Effector memory CD4-positive, alpha-beta T cell (primary cell): ENCODE results near the gene BST1.
A peak's percentile ranks its signal among the peaks of the same experiment; 100 is the strongest.

Experiments used
- DNase-seq, 3 donors: peaks; one replicate each; pipeline ENCODE4 v3.0.0-alpha.2; 2020
- H3K27ac ChIP-seq: 2 replicates; pipeline ENCODE4 v1.7.0; 2013; ENCODE audit warnings: mild to moderate bottlenecking, low read length, moderate library complexity; ENCODE audit not compliant: insufficient read depth, poor library complexity, severe bottlenecking
- H3K27me3 ChIP-seq: replicated peaks from 2 replicates; pipeline ENCODE4 v1.7.0; 2013; ENCODE audit warnings: mild to moderate bottlenecking, low read length; ENCODE audit not compliant: insufficient read depth, control insufficient read depth, poor library complexity, severe bottlenecking
- H3K36me3 ChIP-seq: 2 replicates; pipeline ENCODE4 v1.7.0; 2013; ENCODE audit warnings: mild to moderate bottlenecking, low read length, moderate library complexity; ENCODE audit not compliant: control insufficient read depth, insufficient read depth
- H3K4me1 ChIP-seq: 2 replicates; pipeline ENCODE4 v1.7.0; 2013; ENCODE audit warnings: low read length, mild to moderate bottlenecking; ENCODE audit not compliant: control insufficient read depth, insufficient read depth, poor library complexity, severe bottlenecking
- H3K4me3 ChIP-seq: 2 replicates; pipeline ENCODE4 v1.7.0; 2013; ENCODE audit warnings: low read length, low read depth, mild to moderate bottlenecking; ENCODE audit not compliant: insufficient read depth, poor library complexity, severe bottlenecking
- H3K9me3 ChIP-seq: 2 replicates; pipeline ENCODE4 v1.7.0; 2013; ENCODE audit warnings: mild to moderate bottlenecking, low read length, moderate library complexity; ENCODE audit not compliant: control insufficient read depth
- total RNA-seq, 3 donors: gene quantifications; one replicate each; lab custom pipeline; 2026; lab: John Stamatoyannopoulos, UW

The BST1 gene, protein sequence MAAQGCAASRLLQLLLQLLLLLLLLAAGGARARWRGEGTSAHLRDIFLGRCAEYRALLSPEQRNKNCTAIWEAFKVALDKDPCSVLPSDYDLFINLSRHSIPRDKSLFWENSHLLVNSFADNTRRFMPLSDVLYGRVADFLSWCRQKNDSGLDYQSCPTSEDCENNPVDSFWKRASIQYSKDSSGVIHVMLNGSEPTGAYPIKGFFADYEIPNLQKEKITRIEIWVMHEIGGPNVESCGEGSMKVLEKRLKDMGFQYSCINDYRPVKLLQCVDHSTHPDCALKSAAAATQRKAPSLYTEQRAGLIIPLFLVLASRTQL
- 0 to 0.77 (median 0.09) reads per million in 3 donors for total RNA-seq

DNA sequence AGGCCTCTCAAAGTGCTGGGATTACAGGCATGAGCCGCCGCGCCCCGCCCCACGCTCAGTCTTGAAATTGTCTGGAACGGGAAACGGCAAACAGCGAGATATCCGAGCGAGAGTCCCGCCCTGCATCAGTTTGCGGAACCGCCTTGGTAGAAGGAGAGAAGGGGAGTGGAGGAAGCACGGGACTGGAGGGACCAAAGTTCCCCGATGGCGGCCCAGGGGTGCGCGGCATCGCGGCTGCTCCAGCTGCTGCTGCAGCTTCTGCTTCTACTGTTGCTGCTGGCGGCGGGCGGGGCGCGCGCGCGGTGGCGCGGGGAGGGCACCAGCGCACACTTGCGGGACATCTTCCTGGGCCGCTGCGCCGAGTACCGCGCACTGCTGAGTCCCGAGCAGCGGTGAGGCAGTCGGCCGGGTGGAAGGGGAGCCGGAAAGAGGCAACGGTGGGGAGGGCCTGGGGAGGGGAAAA, at the start of gene BST1:
Gene BST1 (plus strand): TSS at position 125 of the 463 bp plus-strand sequence. CDS start 80 bp downstream, at position 205.
- peak in 2 of 3 donors; percentile 7 to 9 for DNase-seq
- Histone ChIP-seq H3K4me3 (peak within 1 kb of the TSS; percentile 43), H3K27ac (no peak within 1 kb of the TSS), H3K27me3 (no peaks in the 10 kb centered on the region), H3K9me3 (no peaks in the 10 kb centered on the region), H3K4me1 (peaks cover 6% of the 10 kb centered on the region), H3K36me3 (no peaks in the 10 kb centered on the region)

DNA sequence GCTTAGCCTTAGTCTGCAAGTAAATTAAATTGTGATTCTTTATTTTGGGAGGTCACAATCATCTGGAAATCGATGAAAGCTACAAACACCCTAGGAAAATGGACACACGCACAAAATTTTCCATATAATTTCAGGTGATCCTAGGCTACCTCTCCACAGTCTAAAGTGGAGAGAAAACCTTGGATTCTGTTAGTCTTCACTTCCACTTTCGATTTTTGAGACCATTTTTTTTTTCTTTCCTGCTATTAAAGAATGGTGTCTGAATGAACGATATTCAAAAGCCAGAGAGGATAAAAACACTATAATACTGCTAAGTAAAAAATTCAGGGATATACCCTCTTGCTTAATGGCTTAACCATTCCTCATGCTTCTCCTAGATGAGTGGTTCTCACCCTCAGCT, 49.4 kb upstream of the BST1 start:
- no peak for DNase-seq

DNA sequence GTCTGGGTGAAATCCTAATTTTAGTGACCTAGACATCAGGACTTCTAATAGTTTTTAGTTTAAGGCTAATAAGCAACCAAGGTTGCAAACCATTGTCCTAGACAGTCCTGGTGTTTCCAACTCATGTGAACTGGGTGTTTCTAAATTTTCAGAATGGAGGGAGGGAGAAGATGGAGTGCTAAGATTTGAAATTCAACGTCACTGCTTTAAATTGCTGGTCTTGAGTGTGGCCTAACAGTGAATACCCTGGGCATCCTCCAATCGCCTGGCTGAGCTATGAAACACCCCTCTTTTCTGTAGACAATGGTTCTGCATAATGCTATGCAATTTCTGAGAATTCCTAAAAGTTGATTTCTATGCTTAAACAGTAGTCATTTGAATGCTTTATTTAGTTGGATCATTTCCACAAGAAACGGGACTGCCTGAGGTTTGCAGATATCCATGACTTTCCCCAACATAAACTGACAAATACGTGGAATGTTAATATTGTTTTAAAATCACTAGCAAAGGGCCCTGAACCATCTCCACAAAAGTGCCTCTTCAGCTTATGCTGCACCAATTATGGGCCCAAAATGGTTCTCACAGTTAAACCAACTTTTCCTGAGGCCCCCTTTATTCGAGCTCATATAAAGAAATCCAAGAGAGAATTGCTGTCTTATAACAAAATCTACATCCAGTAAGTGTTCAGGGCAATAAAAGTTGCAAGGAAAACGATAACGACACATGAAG, 48.8 kb upstream of the BST1 start:
- peak overlapping the region; percentile 92 for H3K27ac ChIP-seq
- no peak for DNase-seq
- H3K27me3 ChIP-seq = no peaks in the 10 kb centered on the region
- H3K9me3 ChIP-seq = no peaks in the 10 kb centered on the region
- H3K36me3 ChIP-seq = no peaks in the 10 kb centered on the region
- peaks cover 43% of the 10 kb centered on the region for H3K4me1 ChIP-seq
- peak overlapping the region; percentile 95 for H3K4me3 ChIP-seq

More for the DNA sequence above, 49.4 kb upstream of the BST1 start:
- no peaks in the 10 kb centered on the region for H3K9me3 ChIP-seq
- peak overlapping the region; percentile 92 for H3K27ac ChIP-seq
- peak overlapping the region; percentile 95 for H3K4me3 ChIP-seq
- no peaks in the 10 kb centered on the region for H3K36me3 ChIP-seq
- H3K27me3 ChIP-seq = no peaks in the 10 kb centered on the region
- H3K4me1 ChIP-seq = peaks cover 45% of the 10 kb centered on the region

DNA sequence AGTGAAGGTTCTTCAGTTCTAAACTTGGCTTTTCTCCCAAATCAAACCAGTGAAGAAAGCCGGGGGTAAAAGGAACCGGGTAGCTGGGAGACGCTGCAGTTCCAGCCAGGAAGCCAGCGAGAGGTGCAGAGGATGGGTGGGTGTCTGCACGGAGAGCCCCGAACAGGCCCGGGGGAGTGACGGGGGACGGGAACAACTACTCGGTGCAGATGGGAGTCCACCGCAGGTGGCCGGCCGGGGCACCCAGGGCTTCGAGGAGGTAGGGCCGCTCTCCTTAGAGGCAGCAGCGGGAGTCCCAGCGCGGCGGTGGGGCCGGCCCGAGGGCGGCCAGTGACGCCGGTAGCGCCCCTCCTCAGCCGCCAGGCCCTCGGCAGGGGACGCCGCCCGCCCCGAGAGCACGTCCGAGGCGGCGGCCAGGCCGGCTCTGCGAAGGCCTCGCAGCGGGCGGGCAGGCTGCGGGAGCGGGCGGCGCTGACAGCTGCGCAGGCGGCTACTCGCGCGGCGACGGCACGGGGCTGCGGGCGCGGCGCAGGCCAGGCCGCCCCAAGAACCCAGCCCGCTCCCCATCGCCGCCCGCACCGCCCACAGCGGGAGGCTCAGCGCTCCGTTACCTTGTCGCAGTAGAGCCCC, 48.2 kb upstream of the BST1 start:
- Histone ChIP-seq H3K36me3 (no peaks in the 10 kb centered on the region), H3K4me3 (peak overlapping the region; percentile 95), H3K9me3 (no peaks in the 10 kb centered on the region), H3K27me3 (no peaks in the 10 kb centered on the region), H3K4me1 (peaks cover 39% of the 10 kb centered on the region), H3K27ac (peak overlapping the region; percentile 92)
- peak; percentile 9 to 16 (median 15) for DNase-seq

DNA sequence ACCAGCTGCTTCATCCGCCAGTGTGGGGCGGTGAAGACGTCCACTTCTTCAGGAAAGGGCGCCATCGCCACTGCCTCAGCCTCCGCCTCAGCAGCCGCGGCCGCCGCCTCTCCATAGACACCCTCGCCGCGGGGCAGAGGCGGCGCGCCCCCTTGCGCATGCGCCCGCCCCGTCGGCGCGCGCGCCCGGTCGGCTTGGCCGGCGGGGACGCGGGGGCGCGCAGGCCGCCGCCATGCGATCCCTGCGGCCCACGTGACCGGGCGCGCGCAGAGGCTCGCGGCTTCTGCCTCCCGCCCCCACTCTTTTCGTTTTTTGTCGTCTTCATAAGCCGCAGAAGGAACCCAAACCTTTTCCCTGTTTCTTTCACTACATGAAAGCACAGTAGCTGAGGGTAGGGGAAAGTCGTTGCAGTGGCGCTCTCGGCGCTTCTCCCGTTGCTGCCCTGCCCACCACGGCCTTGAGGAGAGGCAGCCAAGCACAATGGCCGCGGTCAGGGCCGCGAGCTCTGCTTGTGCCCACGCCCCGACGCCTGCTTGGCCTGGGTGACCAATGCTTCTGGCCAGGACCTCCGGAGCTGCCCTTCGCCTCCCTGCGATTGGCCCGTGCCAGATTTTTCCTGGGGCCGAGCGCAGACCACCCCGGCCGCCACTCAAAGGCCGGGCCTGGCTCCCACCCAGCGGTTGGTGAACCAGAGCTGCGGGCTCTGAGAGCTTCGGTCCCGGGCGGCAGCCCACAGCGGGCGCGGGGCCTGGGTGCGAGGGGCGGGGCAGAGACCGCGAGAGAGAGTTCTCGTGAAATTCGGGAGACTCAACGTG, 47.4 kb upstream of the BST1 start, which contains the start of gene FBXL5:
Gene FBXL5 (minus strand): TSS at position 135 of the 815 bp plus-strand sequence. CDS start 70 bp downstream, at position 65.
- peaks cover 33% of the 10 kb centered on the region for H3K4me1 ChIP-seq
- peak; percentile 69 to 76 (median 71) for DNase-seq

DNA sequence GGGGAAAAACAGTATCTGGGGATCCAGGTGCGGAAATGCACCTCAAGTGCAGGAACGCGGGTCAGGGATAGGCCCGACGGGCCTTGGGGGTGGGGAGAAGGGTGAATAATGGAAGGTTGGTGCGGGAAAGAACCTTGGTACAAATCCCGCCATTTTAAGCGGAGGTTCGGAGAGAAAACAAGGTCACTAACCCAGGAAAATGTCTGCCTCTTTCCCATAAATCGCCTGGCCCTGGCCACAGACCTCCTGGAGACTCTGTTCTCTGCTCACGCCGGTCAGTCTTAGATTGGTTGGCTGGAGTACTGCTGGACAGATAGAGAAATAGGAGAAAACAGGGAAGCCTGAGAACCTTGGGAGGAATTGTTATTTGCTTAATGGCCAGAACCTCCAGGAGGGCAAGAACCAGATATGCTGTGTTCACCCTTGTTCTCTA, 46.8 kb upstream of the BST1 start:
- Histone ChIP-seq H3K9me3 (no peaks in the 10 kb centered on the region), H3K4me1 (peaks cover 28% of the 10 kb centered on the region), H3K36me3 (no peaks in the 10 kb centered on the region), H3K27me3 (no peaks in the 10 kb centered on the region), H3K27ac (peak overlapping the region; percentile 92), H3K4me3 (peak overlapping the region; percentile 95)
- no peak for DNase-seq

More for the DNA sequence above, 47.4 kb upstream of the BST1 start, which contains the start of gene FBXL5:
- no peaks in the 10 kb centered on the region for H3K27me3 ChIP-seq
- H3K36me3 ChIP-seq = no peaks in the 10 kb centered on the region
- peak within 1 kb of the TSS; percentile 92 for H3K27ac ChIP-seq
- no peaks in the 10 kb centered on the region for H3K9me3 ChIP-seq
- peak within 1 kb of the TSS; percentile 95 for H3K4me3 ChIP-seq

DNA sequence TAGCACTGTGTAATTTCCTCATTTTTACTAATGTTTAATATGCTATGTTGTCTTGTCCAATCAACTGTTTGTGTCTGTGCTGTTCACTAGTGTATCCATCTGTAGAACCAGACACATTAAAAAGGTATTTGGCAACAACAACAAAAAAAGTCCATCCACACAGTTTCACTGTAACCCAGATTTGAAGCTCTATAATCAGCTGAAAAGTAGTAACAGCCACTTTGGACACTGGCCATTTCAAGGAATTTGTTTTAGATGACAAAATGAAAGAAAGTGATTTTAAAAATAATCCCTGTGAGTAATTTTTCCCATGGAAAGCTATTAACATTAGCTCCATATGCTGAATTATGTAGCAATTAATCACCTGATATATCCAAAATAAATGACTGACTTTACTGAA, 45.5 kb upstream of the BST1 start:
- DNase-seq = no peak
- H3K36me3 ChIP-seq = no peaks in the 10 kb centered on the region
- H3K9me3 ChIP-seq = no peaks in the 10 kb centered on the region
- H3K4me3 ChIP-seq = no peak overlapping the region
- no peak overlapping the region for H3K27ac ChIP-seq
- no peaks in the 10 kb centered on the region for H3K27me3 ChIP-seq
- H3K4me1 ChIP-seq = peaks cover 15% of the 10 kb centered on the region

DNA sequence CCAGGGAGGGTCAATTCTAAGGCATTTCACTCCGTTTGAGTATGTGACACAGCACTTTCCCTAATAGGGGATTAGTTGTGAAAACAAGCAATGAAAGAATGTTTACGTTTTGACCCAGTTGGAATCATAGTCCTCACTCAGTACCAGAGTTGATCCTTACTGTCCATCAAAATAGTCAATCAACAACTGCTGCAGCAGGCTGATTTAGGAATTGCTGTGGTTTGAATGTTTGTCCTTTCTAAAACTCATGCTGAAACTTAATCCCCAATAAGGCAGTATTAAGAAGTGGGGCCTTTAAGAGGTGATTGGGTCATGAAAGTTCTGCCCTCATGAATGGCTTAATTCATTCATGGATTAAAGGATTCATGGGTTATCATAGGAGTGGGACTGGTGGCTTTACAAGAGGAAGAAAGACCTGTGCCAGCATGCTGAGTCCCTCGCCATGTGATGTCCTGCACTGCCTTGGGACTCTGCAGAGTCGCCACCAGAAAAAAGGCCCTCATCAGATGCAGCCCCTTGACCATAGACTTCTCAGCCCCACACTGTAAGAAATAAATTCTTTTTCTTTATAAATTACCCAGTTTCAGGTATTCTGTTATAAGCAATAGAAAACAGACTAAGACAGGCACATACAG, 44.6 kb upstream of the BST1 start:
- H3K9me3 ChIP-seq = no peaks in the 10 kb centered on the region
- no peaks in the 10 kb centered on the region for H3K36me3 ChIP-seq
- no peaks in the 10 kb centered on the region for H3K27me3 ChIP-seq
- no peak overlapping the region for H3K4me3 ChIP-seq
- H3K27ac ChIP-seq = no peak overlapping the region
- H3K4me1 ChIP-seq = peaks cover 10% of the 10 kb centered on the region
- DNase-seq = no peak

DNA sequence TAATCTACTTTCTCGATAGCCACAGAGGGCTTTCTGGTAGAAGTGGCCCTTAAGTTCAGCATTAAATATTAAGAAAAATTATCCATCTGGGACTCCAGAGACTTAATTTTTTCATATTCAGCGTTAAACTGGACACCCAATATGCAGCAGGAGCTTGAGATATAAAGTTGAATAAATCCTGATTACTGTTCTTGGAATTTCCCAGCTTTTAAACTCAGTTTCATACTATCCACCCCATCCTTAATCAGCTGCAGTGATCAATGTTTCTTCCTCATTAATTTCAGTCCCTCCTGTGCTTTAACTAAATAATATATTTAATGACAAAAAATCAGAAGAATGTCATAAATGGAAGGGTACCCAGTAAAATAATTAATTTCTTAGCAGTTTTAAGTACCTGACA, 44.1 kb upstream of the BST1 start:
- Histone ChIP-seq H3K27ac (no peak overlapping the region), H3K4me1 (peaks cover 7% of the 10 kb centered on the region), H3K4me3 (no peak overlapping the region), H3K36me3 (no peaks in the 10 kb centered on the region), H3K9me3 (no peaks in the 10 kb centered on the region), H3K27me3 (no peaks in the 10 kb centered on the region)
- DNase-seq = no peak
